ENCODE results near the gene KICS2. TPM values are rescaled to one million over a fixed set of nuclear protein-coding genes. Genes with fewer than 3 reads are reported as not detected.

KICS2 gene
- polyA plus RNA-seq, 1 donor from 2014 or later, result 0.83 TPM

DNA sequence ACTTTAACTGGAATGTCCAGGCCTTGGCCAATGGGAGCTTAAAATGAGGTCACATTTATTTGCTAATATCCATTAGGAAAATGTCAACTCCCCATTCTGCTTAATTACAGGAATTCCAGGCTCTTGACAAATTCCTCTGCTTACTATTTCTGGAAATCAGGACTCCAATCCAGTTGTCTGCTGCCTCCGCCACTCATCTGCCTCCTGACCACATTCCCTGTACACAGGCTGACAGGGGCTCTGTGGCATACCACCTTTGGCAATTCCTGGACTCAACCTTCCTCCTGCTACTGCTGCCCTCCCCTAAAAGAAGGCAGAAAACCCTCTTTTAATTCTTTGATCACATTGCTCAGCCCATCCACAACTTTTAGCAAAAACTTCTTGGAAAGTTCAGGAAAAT is 37.9 kb downstream of the KICS2 start:
- no peak overlapping the region for H2AFZ ChIP-seq (ENCODE audit: low read depth, low read length)
- H3K4me2 ChIP-seq (ENCODE audit: low read length), result no peak overlapping the region
- no peaks in the 10 kb centered on the region for H3K79me2 ChIP-seq (replicated peaks; ENCODE audit: insufficient read depth, low read length)
- no peak overlapping the region for H3K4me3 ChIP-seq (ENCODE audit: low read length)
- no peaks in the 10 kb centered on the region for H3K27me3 ChIP-seq (ENCODE audit: insufficient read depth, low read depth, low read length)
- H3K9me2 ChIP-seq (ENCODE audit: insufficient read depth, low read length), result no peaks in the 10 kb centered on the region
- TF ChIP-seq SMC3 (conservative IDR thresholded peaks at IDR 0.05; ENCODE audit: poor library complexity), result no peak
- TF ChIP-seq, protein P1, sequence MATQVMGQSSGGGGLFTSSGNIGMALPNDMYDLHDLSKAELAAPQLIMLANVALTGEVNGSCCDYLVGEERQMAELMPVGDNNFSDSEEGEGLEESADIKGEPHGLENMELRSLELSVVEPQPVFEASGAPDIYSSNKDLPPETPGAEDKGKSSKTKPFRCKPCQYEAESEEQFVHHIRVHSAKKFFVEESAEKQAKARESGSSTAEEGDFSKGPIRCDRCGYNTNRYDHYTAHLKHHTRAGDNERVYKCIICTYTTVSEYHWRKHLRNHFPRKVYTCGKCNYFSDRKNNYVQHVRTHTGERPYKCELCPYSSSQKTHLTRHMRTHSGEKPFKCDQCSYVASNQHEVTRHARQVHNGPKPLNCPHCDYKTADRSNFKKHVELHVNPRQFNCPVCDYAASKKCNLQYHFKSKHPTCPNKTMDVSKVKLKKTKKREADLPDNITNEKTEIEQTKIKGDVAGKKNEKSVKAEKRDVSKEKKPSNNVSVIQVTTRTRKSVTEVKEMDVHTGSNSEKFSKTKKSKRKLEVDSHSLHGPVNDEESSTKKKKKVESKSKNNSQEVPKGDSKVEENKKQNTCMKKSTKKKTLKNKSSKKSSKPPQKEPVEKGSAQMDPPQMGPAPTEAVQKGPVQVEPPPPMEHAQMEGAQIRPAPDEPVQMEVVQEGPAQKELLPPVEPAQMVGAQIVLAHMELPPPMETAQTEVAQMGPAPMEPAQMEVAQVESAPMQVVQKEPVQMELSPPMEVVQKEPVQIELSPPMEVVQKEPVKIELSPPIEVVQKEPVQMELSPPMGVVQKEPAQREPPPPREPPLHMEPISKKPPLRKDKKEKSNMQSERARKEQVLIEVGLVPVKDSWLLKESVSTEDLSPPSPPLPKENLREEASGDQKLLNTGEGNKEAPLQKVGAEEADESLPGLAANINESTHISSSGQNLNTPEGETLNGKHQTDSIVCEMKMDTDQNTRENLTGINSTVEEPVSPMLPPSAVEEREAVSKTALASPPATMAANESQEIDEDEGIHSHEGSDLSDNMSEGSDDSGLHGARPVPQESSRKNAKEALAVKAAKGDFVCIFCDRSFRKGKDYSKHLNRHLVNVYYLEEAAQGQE (IDR thresholded peaks at IDR 0.05; ENCODE audit: borderline replicate concordance), result no peak
- no peak for TF ChIP-seq MXI1 (conservative IDR thresholded peaks at IDR 0.05; ENCODE audit: poor library complexity, severe bottlenecking)
- TF ChIP-seq EP300 (conservative IDR thresholded peaks at IDR 0.05; ENCODE audit: poor library complexity, severe bottlenecking), result no peak
- TF ChIP-seq EZH2 (IDR thresholded peaks at IDR 0.05; ENCODE audit: borderline replicate concordance, insufficient read depth, low read length, poor library complexity, severe bottlenecking), result no peak
- TF ChIP-seq RAD21 (conservative IDR thresholded peaks at IDR 0.05), result no peak
- TF ChIP-seq POLR2AphosphoS5 (IDR thresholded peaks at IDR 0.05), result no peak
- TF ChIP-seq TAF1 (IDR thresholded peaks at IDR 0.05; ENCODE audit: low read depth), result no peak
- TF ChIP-seq, protein P2, sequence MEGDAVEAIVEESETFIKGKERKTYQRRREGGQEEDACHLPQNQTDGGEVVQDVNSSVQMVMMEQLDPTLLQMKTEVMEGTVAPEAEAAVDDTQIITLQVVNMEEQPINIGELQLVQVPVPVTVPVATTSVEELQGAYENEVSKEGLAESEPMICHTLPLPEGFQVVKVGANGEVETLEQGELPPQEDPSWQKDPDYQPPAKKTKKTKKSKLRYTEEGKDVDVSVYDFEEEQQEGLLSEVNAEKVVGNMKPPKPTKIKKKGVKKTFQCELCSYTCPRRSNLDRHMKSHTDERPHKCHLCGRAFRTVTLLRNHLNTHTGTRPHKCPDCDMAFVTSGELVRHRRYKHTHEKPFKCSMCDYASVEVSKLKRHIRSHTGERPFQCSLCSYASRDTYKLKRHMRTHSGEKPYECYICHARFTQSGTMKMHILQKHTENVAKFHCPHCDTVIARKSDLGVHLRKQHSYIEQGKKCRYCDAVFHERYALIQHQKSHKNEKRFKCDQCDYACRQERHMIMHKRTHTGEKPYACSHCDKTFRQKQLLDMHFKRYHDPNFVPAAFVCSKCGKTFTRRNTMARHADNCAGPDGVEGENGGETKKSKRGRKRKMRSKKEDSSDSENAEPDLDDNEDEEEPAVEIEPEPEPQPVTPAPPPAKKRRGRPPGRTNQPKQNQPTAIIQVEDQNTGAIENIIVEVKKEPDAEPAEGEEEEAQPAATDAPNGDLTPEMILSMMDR (IDR thresholded peaks at IDR 0.05; ENCODE audit: poor library complexity, severe bottlenecking), result no peak
- no peaks in the 10 kb centered on the region for H3K36me3 ChIP-seq (ENCODE audit: insufficient read depth, low read length)
- no peak overlapping the region for H3K9ac ChIP-seq (ENCODE audit: low read length)
- H3F3A ChIP-seq (ENCODE audit: insufficient read depth, low read length, poor library complexity, severe bottlenecking), result no peaks in the 10 kb centered on the region
- H3K9me3 ChIP-seq (ENCODE audit: low read length), result no peaks in the 10 kb centered on the region
- no peaks in the 10 kb centered on the region for H4K20me1 ChIP-seq (ENCODE audit: insufficient read depth)
- H3K27ac ChIP-seq (ENCODE audit: low read length), result no peak overlapping the region

DNA sequence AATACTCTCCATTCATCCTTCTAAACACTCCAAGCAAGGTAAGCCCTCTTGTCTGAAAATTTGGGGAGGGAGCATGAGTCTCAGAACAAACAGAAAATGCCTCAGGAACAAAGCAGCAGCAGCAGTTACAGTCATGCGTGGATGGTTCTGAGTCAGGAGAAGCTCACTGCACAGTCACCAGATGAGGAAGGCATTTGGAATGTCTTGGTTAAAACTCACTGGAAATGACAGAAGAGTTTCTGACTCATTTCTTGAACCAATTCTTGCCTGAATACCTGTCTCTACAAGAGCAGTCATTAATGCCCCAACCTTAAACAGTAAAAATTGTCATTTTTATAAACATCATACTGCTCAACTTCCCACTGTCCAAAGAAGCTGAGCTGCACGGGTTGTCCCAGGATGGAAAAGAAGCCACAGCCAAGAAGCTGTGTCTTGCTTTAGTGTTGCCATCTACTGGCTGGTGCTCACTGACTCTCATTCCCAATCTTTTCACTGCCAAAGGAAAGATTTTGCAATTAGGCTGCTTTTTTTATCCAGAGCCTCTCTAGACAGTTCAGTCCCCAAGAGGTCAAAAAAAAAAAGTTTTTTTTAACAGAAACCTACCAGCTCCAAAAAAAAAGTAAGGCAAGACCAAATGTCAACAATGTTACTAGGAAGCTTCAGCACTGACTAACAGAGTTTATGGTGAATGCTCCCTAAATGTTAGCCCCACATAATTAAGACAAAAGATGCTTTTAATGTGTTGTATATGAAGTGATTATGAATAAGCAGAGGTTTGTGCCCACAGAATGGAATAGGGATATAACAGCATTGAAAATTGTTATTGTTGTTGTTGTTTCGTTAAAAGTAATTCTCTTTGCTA is 40.4 kb downstream of the KICS2 start:
- Histone ChIP-seq H3K9me2 (ENCODE audit: insufficient read depth, low read length) (no peaks in the 10 kb centered on the region), H3K9ac (ENCODE audit: low read length) (no peak overlapping the region), H3K4me2 (ENCODE audit: low read length) (no peak overlapping the region), H3K79me2 (replicated peaks; ENCODE audit: insufficient read depth, low read length) (no peaks in the 10 kb centered on the region), H4K20me1 (ENCODE audit: insufficient read depth) (no peaks in the 10 kb centered on the region), H2AFZ (ENCODE audit: low read depth, low read length) (no peak overlapping the region), H3K9me3 (ENCODE audit: low read length) (no peaks in the 10 kb centered on the region), H3K27ac (ENCODE audit: low read length) (no peak overlapping the region), H3K27me3 (ENCODE audit: insufficient read depth, low read depth, low read length) (no peaks in the 10 kb centered on the region), H3K4me3 (ENCODE audit: low read length) (no peak overlapping the region), H3F3A (ENCODE audit: insufficient read depth, low read length, poor library complexity, severe bottlenecking) (no peaks in the 10 kb centered on the region), H3K36me3 (ENCODE audit: insufficient read depth, low read length) (no peaks in the 10 kb centered on the region)
- TF ChIP-seq TAF1 (IDR thresholded peaks at IDR 0.05; ENCODE audit: low read depth) (no peak), POLR2AphosphoS5 (IDR thresholded peaks at IDR 0.05) (no peak), EP300 (conservative IDR thresholded peaks at IDR 0.05; ENCODE audit: poor library complexity, severe bottlenecking) (no peak), SMC3 (conservative IDR thresholded peaks at IDR 0.05; ENCODE audit: poor library complexity) (peak; percentile 77), RAD21 (conservative IDR thresholded peaks at IDR 0.05) (peak; percentile 72)
- TF ChIP-seq, protein P2 (IDR thresholded peaks at IDR 0.05; ENCODE audit: poor library complexity, severe bottlenecking), result peak; percentile 72
